C4-2B (cell line): Measurements from ENCODE around the gene LCNL1.

Experiments used
- H3K27ac ChIP-seq: fragments of 450-650 bp; 2 replicates; pipeline ENCODE4 v1.5.1; 2017
- ZFX ChIP-seq: fragments of 450-650 bp; IDR thresholded peaks from 2 replicates; pipeline ENCODE4 v1.6.1; 2017
- TF ChIP-seq, protein P1 (sequence below): fragments of 450-650 bp; conservative IDR thresholded peaks from 2 replicates; pipeline ENCODE4 v1.5.1; 2017; ENCODE audit warnings: mild to moderate bottlenecking

The LCNL1 gene

GRCh38 chr9:136962701-136963248 is 20.0 kb upstream of the LCNL1 start:
- no peak for TF ChIP-seq ZFX
- TF ChIP-seq, protein P1, sequence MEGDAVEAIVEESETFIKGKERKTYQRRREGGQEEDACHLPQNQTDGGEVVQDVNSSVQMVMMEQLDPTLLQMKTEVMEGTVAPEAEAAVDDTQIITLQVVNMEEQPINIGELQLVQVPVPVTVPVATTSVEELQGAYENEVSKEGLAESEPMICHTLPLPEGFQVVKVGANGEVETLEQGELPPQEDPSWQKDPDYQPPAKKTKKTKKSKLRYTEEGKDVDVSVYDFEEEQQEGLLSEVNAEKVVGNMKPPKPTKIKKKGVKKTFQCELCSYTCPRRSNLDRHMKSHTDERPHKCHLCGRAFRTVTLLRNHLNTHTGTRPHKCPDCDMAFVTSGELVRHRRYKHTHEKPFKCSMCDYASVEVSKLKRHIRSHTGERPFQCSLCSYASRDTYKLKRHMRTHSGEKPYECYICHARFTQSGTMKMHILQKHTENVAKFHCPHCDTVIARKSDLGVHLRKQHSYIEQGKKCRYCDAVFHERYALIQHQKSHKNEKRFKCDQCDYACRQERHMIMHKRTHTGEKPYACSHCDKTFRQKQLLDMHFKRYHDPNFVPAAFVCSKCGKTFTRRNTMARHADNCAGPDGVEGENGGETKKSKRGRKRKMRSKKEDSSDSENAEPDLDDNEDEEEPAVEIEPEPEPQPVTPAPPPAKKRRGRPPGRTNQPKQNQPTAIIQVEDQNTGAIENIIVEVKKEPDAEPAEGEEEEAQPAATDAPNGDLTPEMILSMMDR: no peak
- no peak overlapping the region for H3K27ac ChIP-seq

DNA sequence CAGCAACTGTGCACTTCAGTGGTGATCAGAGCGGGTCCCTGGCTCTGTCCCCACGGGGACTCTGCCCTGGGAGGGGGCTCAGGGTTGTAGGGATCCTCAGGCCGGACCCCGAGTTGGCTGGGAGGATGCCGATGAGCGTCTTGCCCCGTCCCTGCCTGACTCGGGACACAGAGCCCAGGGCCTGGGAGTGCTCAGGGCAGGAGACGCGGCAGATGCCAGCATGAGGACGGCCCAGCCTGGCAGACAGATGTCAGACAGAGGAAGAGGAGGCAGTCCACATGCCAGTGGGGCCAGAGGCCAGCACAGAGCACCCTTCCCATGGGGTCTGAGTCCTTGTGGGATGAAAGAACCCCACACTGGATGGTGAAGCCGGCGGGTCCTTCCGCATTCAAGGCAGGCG is 19.5 kb upstream of the LCNL1 start:
- H3K27ac ChIP-seq: no peak overlapping the region
- TF ChIP-seq ZFX: no peak
- TF ChIP-seq, protein P1: no peak

DNA sequence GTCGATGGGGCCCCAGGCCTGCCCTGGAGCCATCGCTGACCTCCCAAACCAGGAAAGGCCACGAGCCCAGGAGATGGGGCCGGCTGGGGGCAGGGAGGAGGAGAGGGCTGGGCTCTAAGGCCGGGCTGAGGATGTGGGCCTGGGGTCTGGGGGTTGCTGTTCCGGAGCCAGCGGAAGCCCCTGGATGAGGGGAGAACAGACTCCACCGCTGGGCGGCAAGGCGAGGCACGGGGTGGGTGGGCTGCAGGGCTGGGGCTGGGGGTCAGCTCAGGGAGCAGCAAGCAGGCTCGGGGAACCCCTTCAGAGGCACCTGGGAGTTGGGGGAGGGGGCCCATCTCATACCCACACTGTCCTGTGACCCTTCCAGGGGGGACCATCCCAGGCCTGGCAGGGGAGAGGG is 19.0 kb upstream of the LCNL1 start:
- TF ChIP-seq ZFX: no peak
- TF ChIP-seq, protein P1: no peak
- no peak overlapping the region for H3K27ac ChIP-seq

- no peak for TF ChIP-seq ZFX
- TF ChIP-seq, protein P1: no peak
- no peak overlapping the region for H3K27ac ChIP-seq
Observed at GRCh38 chr9:136964171-136964689, 18.6 kb upstream of the LCNL1 start.

GRCh38 chr9:136964833-136965422 is 17.9 kb upstream of the LCNL1 start:
- H3K27ac ChIP-seq: no peak overlapping the region

DNA sequence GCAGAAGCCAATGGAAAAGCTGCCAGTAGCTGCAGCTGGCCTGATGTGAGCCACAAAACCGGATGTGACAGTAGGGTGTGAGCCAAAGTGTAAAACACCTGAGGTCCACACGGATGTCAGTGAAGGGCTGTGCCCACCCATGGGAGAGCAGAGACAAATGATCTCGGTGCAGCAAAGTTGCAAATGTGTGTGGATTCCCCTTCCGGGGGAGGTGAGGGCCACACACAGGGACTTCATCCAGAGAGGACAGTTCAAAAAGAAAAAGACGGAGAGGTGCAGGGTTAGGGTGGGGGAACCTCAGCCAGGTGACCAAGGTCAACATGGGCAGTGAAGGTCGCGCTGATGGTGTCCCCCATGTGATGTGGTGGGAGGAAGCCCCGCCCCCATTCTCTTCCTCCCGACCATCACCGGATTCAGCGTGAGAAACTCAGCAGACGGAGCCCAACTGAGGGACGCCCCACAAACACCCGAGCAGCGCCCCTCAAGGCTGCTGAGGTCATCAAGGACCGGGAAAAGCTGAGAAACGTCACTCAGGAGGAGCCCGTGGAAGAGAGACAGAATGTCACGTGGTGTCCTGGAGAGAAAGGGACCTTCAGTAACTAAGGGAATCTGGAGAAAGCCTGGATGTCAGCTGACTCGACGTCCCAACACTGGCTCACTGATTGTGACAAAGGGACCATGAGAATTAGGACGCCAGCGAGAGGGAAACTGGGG is 16.9 kb upstream of the LCNL1 start:
- H3K27ac ChIP-seq: no peak overlapping the region
- TF ChIP-seq ZFX: no peak
- TF ChIP-seq, protein P1: no peak

More at GRCh38 chr9:136964833-136965422, 17.9 kb upstream of the LCNL1 start:
- TF ChIP-seq ZFX: no peak
- TF ChIP-seq, protein P1: no peak
